Measurements from ENCODE around the gene EBPL. TPM values are rescaled to one million over a fixed set of nuclear protein-coding genes. Genes with fewer than 3 reads are reported as not detected.
A peak's percentile ranks its signal among the peaks of the same experiment; 100 is the strongest.

Gene EBPL
- polyA plus RNA-seq, 1 donor (not counting 4 experiments of a cell fraction or from before 2014, with no cell fraction given) = 107 TPM

DNA sequence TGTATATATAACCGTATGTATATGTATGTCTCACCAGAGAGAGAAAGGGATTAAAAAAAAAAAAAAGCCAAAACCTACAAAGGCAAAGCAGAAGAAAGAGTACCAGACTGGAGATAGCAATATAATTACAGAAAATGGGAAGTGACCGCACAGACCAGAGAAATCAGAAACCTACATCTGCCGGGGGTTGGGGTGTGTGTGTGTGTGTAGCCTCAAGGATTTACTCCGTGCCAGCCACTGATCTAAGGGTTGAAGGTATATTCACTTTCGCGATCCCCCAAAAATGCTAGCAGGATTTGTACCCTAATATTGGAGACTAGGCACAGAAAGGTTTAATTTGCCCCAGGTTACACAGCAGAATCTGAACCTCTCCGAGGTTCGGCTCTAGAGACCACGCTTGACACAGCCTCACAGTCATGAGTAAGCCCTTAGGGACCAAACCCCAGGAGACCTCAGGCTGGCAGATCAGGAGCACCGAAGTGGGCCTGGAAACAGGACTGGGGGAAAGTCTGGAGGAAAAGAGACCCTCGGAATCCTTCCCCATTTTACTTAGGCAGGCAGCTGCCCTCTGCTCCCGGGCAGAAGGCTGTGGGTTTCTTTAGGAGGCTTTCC lies 48.1 kb downstream of the EBPL start:
- TF ChIP-seq, protein P1, sequence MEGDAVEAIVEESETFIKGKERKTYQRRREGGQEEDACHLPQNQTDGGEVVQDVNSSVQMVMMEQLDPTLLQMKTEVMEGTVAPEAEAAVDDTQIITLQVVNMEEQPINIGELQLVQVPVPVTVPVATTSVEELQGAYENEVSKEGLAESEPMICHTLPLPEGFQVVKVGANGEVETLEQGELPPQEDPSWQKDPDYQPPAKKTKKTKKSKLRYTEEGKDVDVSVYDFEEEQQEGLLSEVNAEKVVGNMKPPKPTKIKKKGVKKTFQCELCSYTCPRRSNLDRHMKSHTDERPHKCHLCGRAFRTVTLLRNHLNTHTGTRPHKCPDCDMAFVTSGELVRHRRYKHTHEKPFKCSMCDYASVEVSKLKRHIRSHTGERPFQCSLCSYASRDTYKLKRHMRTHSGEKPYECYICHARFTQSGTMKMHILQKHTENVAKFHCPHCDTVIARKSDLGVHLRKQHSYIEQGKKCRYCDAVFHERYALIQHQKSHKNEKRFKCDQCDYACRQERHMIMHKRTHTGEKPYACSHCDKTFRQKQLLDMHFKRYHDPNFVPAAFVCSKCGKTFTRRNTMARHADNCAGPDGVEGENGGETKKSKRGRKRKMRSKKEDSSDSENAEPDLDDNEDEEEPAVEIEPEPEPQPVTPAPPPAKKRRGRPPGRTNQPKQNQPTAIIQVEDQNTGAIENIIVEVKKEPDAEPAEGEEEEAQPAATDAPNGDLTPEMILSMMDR (optimal IDR thresholded peaks at IDR 0.05 in 1 of 3, IDR thresholded peaks at IDR 0.05 in 1 of 3, conservative IDR thresholded peaks at IDR 0.05 in 1 of 3; ENCODE audit: extremely low read depth in 1 of 3, insufficient read depth in 2 of 3, low read length in 3 of 3) = no peak
- TF ChIP-seq EZH2 (IDR thresholded peaks at IDR 0.05; ENCODE audit: low read length) = no peak
- Histone ChIP-seq H3K36me3 (ENCODE audit: control insufficient read depth in 2 of 2, extremely low read depth in 1 of 2, insufficient read depth in 2 of 2, low read length in 2 of 2) (no peaks in the 10 kb centered on the region), H3K27ac (ENCODE audit: control insufficient read depth, insufficient read depth, low read length) (no peak overlapping the region), H4K20me1 (ENCODE audit: control insufficient read depth, extremely low read depth, insufficient read depth, low read length) (no peaks in the 10 kb centered on the region), H3K9me3 (ENCODE audit: control insufficient read depth, low read depth, low read length) (no peaks in the 10 kb centered on the region), H3K9me1 (ENCODE audit: control insufficient read depth, extremely low read depth, insufficient read depth, low read length) (no peaks in the 10 kb centered on the region), H3K4me3 (ENCODE audit: control insufficient read depth in 2 of 3, extremely low read depth in 1 of 3, insufficient read depth in 2 of 3, low read depth in 1 of 3, low read length in 3 of 3) (no peak overlapping the region), H3K4me2 (ENCODE audit: control insufficient read depth, extremely low read depth, insufficient read depth, low read depth, low read length) (no peak overlapping the region), H2AFZ (ENCODE audit: control insufficient read depth, low read length) (no peak overlapping the region), H3K27me3 (ENCODE audit: control insufficient read depth, extremely low read depth, insufficient read depth, low read length) (no peaks in the 10 kb centered on the region), H3K9ac (ENCODE audit: control insufficient read depth, extremely low read depth, insufficient read depth, low read length) (no peak overlapping the region), H3K4me1 (ENCODE audit: control insufficient read depth, extremely low read depth, insufficient read depth, low read length) (peaks cover 8% of the 10 kb centered on the region), H3K79me2 (ENCODE audit: control insufficient read depth, insufficient read depth, low read length) (no peaks in the 10 kb centered on the region)
- dilution Hi-C loops (cut with MboI; ENCODE audit: extremely low pct_ligation_motif_present, low sequenced_read_pairs) = no loop called here
- DNase-seq (ENCODE audit: low read depth, low spot score) (no peak), FAIRE-seq (no peak)

DNA sequence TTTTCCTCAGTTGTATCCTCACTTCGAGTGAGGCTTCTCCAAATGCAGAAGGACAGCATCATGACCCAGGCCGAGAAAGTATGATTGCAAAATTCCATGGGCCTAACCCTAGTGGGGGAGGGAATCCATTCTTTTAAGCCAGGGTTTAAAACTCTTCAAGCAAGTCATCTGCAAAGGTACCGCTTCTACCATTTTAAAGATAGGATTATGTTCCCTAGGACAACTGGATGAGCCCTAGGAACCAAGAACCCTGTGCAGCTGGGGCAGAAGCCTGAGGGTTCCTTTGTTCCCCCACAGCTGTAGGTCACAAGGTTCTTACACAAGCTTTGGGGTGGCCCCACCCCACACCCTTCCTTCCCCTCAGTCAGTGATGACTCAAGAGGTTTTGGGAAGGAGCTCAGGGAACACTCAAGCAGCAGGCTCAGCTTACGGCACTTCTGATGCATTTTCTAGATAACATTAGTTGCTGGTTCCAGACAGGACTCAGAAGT lies 49.4 kb downstream of the EBPL start:
- peak; percentile 68 for DNase-seq (ENCODE audit: low read depth, low spot score)
- Histone ChIP-seq H3K9me1 (ENCODE audit: control insufficient read depth, extremely low read depth, insufficient read depth, low read length) (no peaks in the 10 kb centered on the region), H3K9ac (ENCODE audit: control insufficient read depth, extremely low read depth, insufficient read depth, low read length) (no peak overlapping the region), H3K9me3 (ENCODE audit: control insufficient read depth, low read depth, low read length) (no peaks in the 10 kb centered on the region), H3K27me3 (ENCODE audit: control insufficient read depth, extremely low read depth, insufficient read depth, low read length) (no peaks in the 10 kb centered on the region), H3K4me3 (ENCODE audit: control insufficient read depth in 2 of 3, extremely low read depth in 1 of 3, insufficient read depth in 2 of 3, low read depth in 1 of 3, low read length in 3 of 3) (no peak overlapping the region), H3K27ac (ENCODE audit: control insufficient read depth, insufficient read depth, low read length) (peak overlapping the region; percentile 10), H2AFZ (ENCODE audit: control insufficient read depth, low read length) (peak overlapping the region; percentile 75), H4K20me1 (ENCODE audit: control insufficient read depth, extremely low read depth, insufficient read depth, low read length) (no peaks in the 10 kb centered on the region), H3K4me2 (ENCODE audit: control insufficient read depth, extremely low read depth, insufficient read depth, low read depth, low read length) (peak overlapping the region; percentile 59), H3K79me2 (ENCODE audit: control insufficient read depth, insufficient read depth, low read length) (no peaks in the 10 kb centered on the region), H3K4me1 (ENCODE audit: control insufficient read depth, extremely low read depth, insufficient read depth, low read length) (peaks cover 8% of the 10 kb centered on the region), H3K36me3 (ENCODE audit: control insufficient read depth in 2 of 2, extremely low read depth in 1 of 2, insufficient read depth in 2 of 2, low read length in 2 of 2) (no peaks in the 10 kb centered on the region)
- dilution Hi-C loops (cut with MboI; ENCODE audit: extremely low pct_ligation_motif_present, low sequenced_read_pairs) = no loop called here
- TF ChIP-seq, protein P1 (optimal IDR thresholded peaks at IDR 0.05 in 1 of 3, IDR thresholded peaks at IDR 0.05 in 1 of 3, conservative IDR thresholded peaks at IDR 0.05 in 1 of 3; ENCODE audit: extremely low read depth in 1 of 3, insufficient read depth in 2 of 3, low read length in 3 of 3) = no peak
- no peak for TF ChIP-seq EZH2 (IDR thresholded peaks at IDR 0.05; ENCODE audit: low read length)
- peak; percentile 84 for FAIRE-seq
